K562 (cell line): Measurements from ENCODE around the gene DAB1. TPM values are rescaled to one million over a fixed set of nuclear protein-coding genes. Genes with fewer than 3 reads are reported as not detected.

Experiments used
- ATAC-seq: fragments of 200-7000 bp; cut with Tn5 transposase; 3 replicates; pipeline ENCODE4 v1.9.1; 2020; ENCODE audit warnings: moderate library complexity
- BruUV-seq: library from RNA; stranded (reverse); fragments of 400-500 nt; replicated peaks from 2 replicates; lab custom pipeline; 2021; lab: Mats Ljungman, UMichigan
- CTCF ChIA-PET: fragments of 300-600 bp; formaldehyde crosslinking; extraction: SDS; loops from one replicate; lab custom pipeline; 2021; ENCODE audit warnings: low intra/inter-chr PET ratio; lab: Yijun Ruan, JAX
- POLR2A ChIA-PET: fragments of 300-600, 350-650 bp; sonication (Branson Sonifier 250); formaldehyde crosslinking; extraction: SDS; loops from one replicate; lab custom pipeline; 2021; ENCODE audit warnings: antibody characterized with exemption, inconsistent platforms; lab: Yijun Ruan, JAX
- DNase-seq, 4 experiments: peaks; one replicate each; pipeline versions ENCODE4 v3.0.0 to v3.0.0-alpha.2; 2011 to 2018; ENCODE audit warnings: low spot score in 3 of 4, mixed read lengths in 3 of 4; ENCODE audit errors: extremely low read depth in 1 of 4
- FAIRE-seq: peaks from 2 replicates; lab custom pipeline; 2011; peaks lifted over from hg19 to GRCh38; lab: Jason Lieb, UNC
- H2AFZ ChIP-seq: 2 replicates; pipeline ENCODE4 v1.6.0; 2011; ENCODE audit warnings: low read depth, low read length, control low read depth, inconsistent platforms
- H3K27ac ChIP-seq: fragments of 200-600 bp; 3 replicates; pipeline ENCODE4 v1.8.0; 2011; ENCODE audit warnings: low read depth, mild to moderate bottlenecking, control low read depth, inconsistent platforms, low read length, moderate library complexity, mixed read lengths; ENCODE audit errors: extremely low read depth
- H3K27me3 ChIP-seq, 2 experiments: fragments of 300-600 bp in 1 of 2; 2 replicates in 1 of 2; 3 replicates in 1 of 2; pipeline versions ENCODE4 v1.6.0 to v1.8.0; 2011; ENCODE audit warnings: inconsistent platforms in 2 of 2, low read length in 2 of 2, mild to moderate bottlenecking in 1 of 2, mixed read lengths in 1 of 2, moderate library complexity in 1 of 2; ENCODE audit not compliant: control insufficient read depth in 2 of 2, insufficient read depth in 2 of 2
- H3K36me3 ChIP-seq: fragments of 300-600 bp; 3 replicates; pipeline ENCODE4 v1.8.0; 2011; ENCODE audit warnings: mild to moderate bottlenecking, low read length, inconsistent platforms; ENCODE audit not compliant: control insufficient read depth, insufficient read depth
- H3K4me1 ChIP-seq, 2 experiments: fragments of 200-600 bp in 1 of 2; replicated peaks in 1 of 2; 2 replicates in 1 of 2; 3 replicates in 1 of 2; pipeline versions ENCODE4 v1.5.1 to v1.8.0; 2011; ENCODE audit warnings: inconsistent platforms in 2 of 2, low read length in 2 of 2, mild to moderate bottlenecking in 1 of 2, mixed read lengths in 1 of 2, moderate library complexity in 1 of 2; ENCODE audit not compliant: control insufficient read depth in 2 of 2, insufficient read depth in 2 of 2
- H3K4me2 ChIP-seq: 2 replicates; pipeline ENCODE4 v1.6.1; 2011; ENCODE audit warnings: low read length, control low read depth, inconsistent platforms, mixed read lengths; ENCODE audit not compliant: insufficient read depth
- H3K4me3 ChIP-seq: fragments of 200-600 bp; sonication (generic), shearing (Covaris generic); 2 replicates; pipeline ENCODE4 v1.5.1; 2016; ENCODE audit warnings: control low read depth, inconsistent platforms
- H3K79me2 ChIP-seq: fragments of 200-600 bp; 3 replicates; pipeline ENCODE4 v1.8.0; 2011; ENCODE audit warnings: low read length, inconsistent platforms; ENCODE audit not compliant: control insufficient read depth, insufficient read depth
- H3K9ac ChIP-seq, 2 experiments: 2 replicates each; pipeline versions ENCODE4 v1.6.0 to v1.6.1; 2011; ENCODE audit warnings: low read depth in 2 of 2, low read length in 2 of 2, control low read depth in 1 of 2, inconsistent platforms in 1 of 2, mild to moderate bottlenecking in 1 of 2, mixed read lengths in 1 of 2; ENCODE audit not compliant: insufficient read depth in 1 of 2
- H3K9me1 ChIP-seq: one replicate; pipeline ENCODE4 v1.6.0; 2011; ENCODE audit warnings: inconsistent platforms, mild to moderate bottlenecking, low read length, moderate library complexity; ENCODE audit not compliant: control insufficient read depth, insufficient read depth
- H3K9me3 ChIP-seq: replicated peaks from 2 replicates; pipeline ENCODE4 v1.5.1; 2011; ENCODE audit warnings: low read depth, low read length, inconsistent platforms; ENCODE audit not compliant: control insufficient read depth, insufficient read depth
- H4K20me1 ChIP-seq: replicated peaks from 2 replicates; pipeline ENCODE4 v1.6.1; 2011; ENCODE audit warnings: low read length, inconsistent platforms, mixed read lengths; ENCODE audit not compliant: control insufficient read depth, insufficient read depth
- CCNT2 ChIP-seq: IDR thresholded peaks from 2 replicates; pipeline ENCODE4 v1.6.1; 2011; ENCODE audit warnings: borderline replicate concordance, low read depth, mild to moderate bottlenecking, moderate library complexity, mixed read lengths, low read length; ENCODE audit not compliant: insufficient read length; ENCODE audit errors: extremely low read depth
- ILF3 ChIP-seq: fragments of 450-650 bp; IDR thresholded peaks from 2 replicates; pipeline ENCODE4 v1.6.1; 2018; ENCODE audit warnings: antibody characterized with exemption, mild to moderate bottlenecking, moderate library complexity, borderline replicate concordance
- KDM1A ChIP-seq, 2 experiments: fragments of 450-650 bp; IDR thresholded peaks; 2 replicates each; pipeline ENCODE4 v1.6.1; 2016; ENCODE audit warnings: mild to moderate bottlenecking in 2 of 2
- KDM5B ChIP-seq: fragments of 200-600 bp; sonication (generic); IDR thresholded peaks from 2 replicates; pipeline ENCODE4 v1.6.1; 2012; ENCODE audit warnings: low read depth, mild to moderate bottlenecking, moderate library complexity, low read length, control low read depth, inconsistent platforms; ENCODE audit not compliant: insufficient replicate concordance
- MAFG ChIP-seq: fragments of 450-650 bp; conservative IDR thresholded peaks from 2 replicates; pipeline ENCODE4 v1.6.1; 2016; ENCODE audit warnings: missing genetic modification characterization, missing compliant biosample characterization
- NBN ChIP-seq: fragments of 450-650 bp; IDR thresholded peaks from 2 replicates; pipeline ENCODE4 v1.6.1; 2016; ENCODE audit warnings: low read depth, mild to moderate bottlenecking
- TAF1 ChIP-seq: IDR thresholded peaks from 2 replicates; pipeline ENCODE4 v1.6.1; 2011; ENCODE audit warnings: mild to moderate bottlenecking, low read length, moderate library complexity; ENCODE audit not compliant: insufficient read depth, control insufficient read depth, severe bottlenecking; ENCODE audit errors: extremely low read depth
- TOE1 ChIP-seq, 2 experiments: fragments of 450-650 bp in 1 of 2; sonication (generic) in 1 of 2; formaldehyde crosslinking in 1 of 2; IDR thresholded peaks; 2 replicates each; pipeline versions ENCODE4 v1.7.1 to v1.8.0; 2016 to 2022; ENCODE audit warnings: borderline replicate concordance in 2 of 2, mild to moderate bottlenecking in 2 of 2, antibody characterized with exemption in 1 of 2, inconsistent platforms in 1 of 2, low read depth in 1 of 2, missing genetic modification reagents in 1 of 2, moderate library complexity in 1 of 2
- ZNF121 ChIP-seq: sonication (generic); formaldehyde crosslinking; conservative IDR thresholded peaks from 2 replicates; pipeline ENCODE4 v1.8.0; 2022; ENCODE audit warnings: missing genetic modification reagents
- ZNF224 ChIP-seq: sonication (generic); formaldehyde crosslinking; IDR thresholded peaks from 2 replicates; pipeline ENCODE4 v1.8.0; 2022; ENCODE audit warnings: mild to moderate bottlenecking, missing genetic modification reagents
- ZNF408 ChIP-seq: fragments of 250-450 bp; sonication (Bioruptor Pico); IDR thresholded peaks from 2 replicates; pipeline ENCODE4 v1.4.0; 2020; ENCODE audit warnings: low read depth, mild to moderate bottlenecking, moderate library complexity
- ZNF551 ChIP-seq: fragments of 250-450 bp; sonication (Bioruptor Pico); IDR thresholded peaks from 2 replicates; pipeline ENCODE4 v1.5.0; 2021; ENCODE audit warnings: mild to moderate bottlenecking, moderate library complexity
- ZNF717 ChIP-seq: fragments of 250-450 bp; sonication (Bioruptor Pico); IDR thresholded peaks from 2 replicates; pipeline ENCODE4 v1.5.0; 2021
- WGBS: fragments of 100-300 bp; shearing (Covaris generic); methylation state at CpG from one replicate; pipeline ENCODE4 v1.1.6; 2016; ENCODE audit warnings: low coverage, mixed read lengths; ENCODE audit not compliant: insufficient coverage; ENCODE audit errors: missing lambda C conversion rate; 5-methylcytosine and 5-hydroxymethylcytosine counted together
- in situ Hi-C: fragments of 300-500 bp; cut with MboI; formaldehyde crosslinking; loops from 4 replicates; pipeline ENCODE4 v1.15.0; 2018; ENCODE audit warnings: inconsistent platforms, mixed read lengths
- intact Hi-C: fragments of 100-400 bp; cut with micrococcal nuclease; formaldehyde crosslinking; loops from 2 replicates; pipeline ENCODE4 v1.14.2; 2022
- polyA plus RNA-seq, 8 experiments: library from polyadenylated mRNA; depleted of rRNA in 4 of 8; stranded (reverse) in 5 of 8; unstranded in 3 of 8; fragments of >200 nt; fragmentation: Nextera tagmentation in 2 of 8; fragmentation: Illumina TruSeq in 1 of 8; extraction: Ambion mirVana in 2 of 8; extraction: Trizol in 1 of 8; gene quantifications; 2 replicates each; pipeline versions ENCODE4 v1.2.1 to v1.2.3, GENCODE V29; 2011 to 2014; ENCODE audit warnings: inconsistent platforms in 1 of 8, missing spikeins in 1 of 8
- total RNA-seq, 7 experiments: library from RNA; depleted of rRNA in 6 of 7; stranded (reverse); fragments of >200 nt in 6 of 7; fragmentation: Illumina TruSeq in 2 of 7; extraction: Trizol in 2 of 7; gene quantifications; 2 replicates each; pipeline versions ENCODE4 v1.2.1 to v1.2.3, GENCODE V29; 2011 to 2021; ENCODE audit warnings: low replicate concordance in 1 of 7
- TF ChIP-seq, protein P1 (sequence below): fragments of 450-650 bp; IDR thresholded peaks from 2 replicates; pipeline ENCODE4 v1.6.1; 2016; ENCODE audit warnings: antibody characterized with exemption
- TF ChIP-seq, protein P2 (sequence below): sonication (generic); formaldehyde crosslinking; IDR thresholded peaks from 2 replicates; pipeline ENCODE4 v1.8.0; 2022; ENCODE audit warnings: missing genetic modification reagents, mild to moderate bottlenecking, borderline replicate concordance
- TF ChIP-seq, protein P3 (sequence below): fragments of 200-400 bp; formaldehyde crosslinking; IDR thresholded peaks from 2 replicates; pipeline ENCODE4 v1.6.1; 2017; ENCODE audit warnings: mild to moderate bottlenecking, low read depth, low read length, moderate library complexity

Gene DAB1
- total and polyA plus RNA-seq, 9 of the 15 experiments (the other 6 are each of a cell fraction or from before 2014, with no cell fraction given), result not detected

- TF ChIP-seq TAF1, result no peak
Observed at GRCh38 chr1:57324388-57324787, 99.5 kb downstream of the DAB1 start (continued).

- Histone ChIP-seq H4K20me1 (no peaks in the 10 kb centered on the region), H3K4me3 (no peak overlapping the region), H3K27ac (no peak overlapping the region), H3K27me3 (no peaks in the 10 kb centered on the region; a peak in 1 of 5 replicates), H3K9ac (no peak overlapping the region), H3K4me1 (no peaks in the 10 kb centered on the region), H3K9me1 (no peaks in the 10 kb centered on the region), H3K4me2 (no peak overlapping the region), H2AFZ (no peak overlapping the region), H3K36me3 (no peaks in the 10 kb centered on the region), H3K9me3 (no peaks in the 10 kb centered on the region), H3K79me2 (no peaks in the 10 kb centered on the region)
- no TSS peak for BruUV-seq
- in situ Hi-C loops, result no loop called here
- ATAC-seq (no peak), DNase-seq (no peak), FAIRE-seq (no peak)
- ChIA-PET CTCF (no interaction called here), POLR2A (no interaction called here)
- intact Hi-C loops, result no loop called here
- WGBS, result 0% methylated on average over 4 of the region's 4 CpGs
- TF ChIP-seq ILF3, result no peak
- no peak for TF ChIP-seq ZNF717 (CRISPR knock-in tag)
- TF ChIP-seq KDM1A (IDR thresholded peaks at IDR 0.05), result no peak
- no peak for TF ChIP-seq ZNF121 (CRISPR knock-in tag)
- no peak for TF ChIP-seq ZNF551 (CRISPR knock-in tag)
- no peak for TF ChIP-seq NBN
- TF ChIP-seq, protein P1, sequence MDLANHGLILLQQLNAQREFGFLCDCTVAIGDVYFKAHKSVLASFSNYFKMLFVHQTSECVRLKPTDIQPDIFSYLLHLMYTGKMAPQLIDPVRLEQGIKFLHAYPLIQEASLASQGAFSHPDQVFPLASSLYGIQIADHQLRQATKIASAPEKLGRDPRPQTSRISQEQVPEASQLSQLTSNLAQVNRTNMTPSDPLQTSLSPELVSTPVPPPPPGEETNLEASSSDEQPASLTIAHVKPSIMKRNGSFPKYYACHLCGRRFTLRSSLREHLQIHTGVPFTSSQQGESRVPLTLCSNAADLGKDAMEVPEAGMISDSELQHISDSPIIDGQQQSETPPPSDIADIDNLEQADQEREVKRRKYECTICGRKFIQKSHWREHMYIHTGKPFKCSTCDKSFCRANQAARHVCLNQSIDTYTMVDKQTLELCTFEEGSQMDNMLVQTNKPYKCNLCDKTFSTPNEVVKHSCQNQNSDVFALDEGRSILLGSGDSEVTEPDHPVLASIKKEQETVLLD, result no peak
- TF ChIP-seq ZNF408 (CRISPR knock-in tag), result no peak
- TF ChIP-seq, protein P2, sequence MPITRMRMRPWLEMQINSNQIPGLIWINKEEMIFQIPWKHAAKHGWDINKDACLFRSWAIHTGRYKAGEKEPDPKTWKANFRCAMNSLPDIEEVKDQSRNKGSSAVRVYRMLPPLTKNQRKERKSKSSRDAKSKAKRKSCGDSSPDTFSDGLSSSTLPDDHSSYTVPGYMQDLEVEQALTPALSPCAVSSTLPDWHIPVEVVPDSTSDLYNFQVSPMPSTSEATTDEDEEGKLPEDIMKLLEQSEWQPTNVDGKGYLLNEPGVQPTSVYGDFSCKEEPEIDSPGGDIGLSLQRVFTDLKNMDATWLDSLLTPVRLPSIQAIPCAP, result no peak
- no peak for TF ChIP-seq MAFG (tag)
- TF ChIP-seq KDM5B, result no peak
- TF ChIP-seq, protein P3, sequence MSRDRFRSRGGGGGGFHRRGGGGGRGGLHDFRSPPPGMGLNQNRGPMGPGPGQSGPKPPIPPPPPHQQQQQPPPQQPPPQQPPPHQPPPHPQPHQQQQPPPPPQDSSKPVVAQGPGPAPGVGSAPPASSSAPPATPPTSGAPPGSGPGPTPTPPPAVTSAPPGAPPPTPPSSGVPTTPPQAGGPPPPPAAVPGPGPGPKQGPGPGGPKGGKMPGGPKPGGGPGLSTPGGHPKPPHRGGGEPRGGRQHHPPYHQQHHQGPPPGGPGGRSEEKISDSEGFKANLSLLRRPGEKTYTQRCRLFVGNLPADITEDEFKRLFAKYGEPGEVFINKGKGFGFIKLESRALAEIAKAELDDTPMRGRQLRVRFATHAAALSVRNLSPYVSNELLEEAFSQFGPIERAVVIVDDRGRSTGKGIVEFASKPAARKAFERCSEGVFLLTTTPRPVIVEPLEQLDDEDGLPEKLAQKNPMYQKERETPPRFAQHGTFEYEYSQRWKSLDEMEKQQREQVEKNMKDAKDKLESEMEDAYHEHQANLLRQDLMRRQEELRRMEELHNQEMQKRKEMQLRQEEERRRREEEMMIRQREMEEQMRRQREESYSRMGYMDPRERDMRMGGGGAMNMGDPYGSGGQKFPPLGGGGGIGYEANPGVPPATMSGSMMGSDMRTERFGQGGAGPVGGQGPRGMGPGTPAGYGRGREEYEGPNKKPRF, result no peak
- no peak for TF ChIP-seq CCNT2
- no peak for TF ChIP-seq TOE1 (IDR thresholded peaks at IDR 0.05; ENCODE audit: borderline replicate concordance)
- no peak for TF ChIP-seq TOE1 (CRISPR knock-in tag; IDR thresholded peaks at IDR 0.05; ENCODE audit: borderline replicate concordance, low read depth)
- TF ChIP-seq ZNF224 (CRISPR knock-in tag), result no peak
Observed at GRCh38 chr1:57321776-57322175, 102.1 kb downstream of the DAB1 start.
